GM12878 (cell line): ENCODE measurements around the gene GPRC5C. TPM values are rescaled to one million over a fixed set of nuclear protein-coding genes. Genes with fewer than 3 reads are reported as not detected.
"Not testable (repeated sequence)": the region's sequence is repeated elsewhere in the genome, so short reads cannot be mapped to it uniquely, and the experiment has no call there.

Experiments
- ATAC-seq: fragments of 200-7000 bp; cut with Tn5 transposase; 3 replicates; pipeline ENCODE4 v1.9.1; 2020; ENCODE audit warnings: mild to moderate bottlenecking, moderate library complexity
- BruUV-seq: library from RNA; stranded (reverse); fragments of 400-500 nt; replicated peaks from 2 replicates; lab custom pipeline; 2021; lab: Mats Ljungman, UMichigan
- CTCF ChIA-PET: fragments of 300-600 bp; sonication (Branson Sonifier 250); formaldehyde crosslinking; extraction: SDS; loops from one replicate; lab custom pipeline; 2021; ENCODE audit warnings: inconsistent platforms; lab: Yijun Ruan, JAX
- POLR2A ChIA-PET: fragments of 350-600 bp; formaldehyde crosslinking; extraction: SDS; loops from one replicate; lab custom pipeline; 2021; ENCODE audit warnings: inconsistent platforms; lab: Charles Lee
- RAD21 ChIA-PET: fragments of 300-600 bp; sonication (Branson Sonifier 250); formaldehyde crosslinking; loops from one replicate; lab custom pipeline; 2023; ENCODE audit warnings: antibody characterized with exemption; ENCODE audit not compliant: unreplicated experiment; lab: Charles Lee
- SMC1A ChIA-PET: fragments of 300-600 bp; sonication (Branson Sonifier 250); formaldehyde crosslinking; loops from one replicate; lab custom pipeline; 2023; ENCODE audit not compliant: unreplicated experiment, uncharacterized antibody; lab: Charles Lee
- DNase-seq: peaks from one replicate; pipeline ENCODE4 v3.0.0-alpha.2; 2011; ENCODE audit warnings: low read depth, low spot score
- FAIRE-seq: peaks from 3 replicates; lab custom pipeline; 2011; peaks lifted over from hg19 to GRCh38; lab: Jason Lieb, UNC
- H2AFZ ChIP-seq: 2 replicates; pipeline ENCODE4 v1.6.0; 2011; ENCODE audit warnings: low read depth, low read length, control low read depth; ENCODE audit not compliant: control insufficient read depth
- H3K27ac ChIP-seq: 2 replicates; pipeline ENCODE4 v1.5.1; 2011; ENCODE audit warnings: control low read depth; ENCODE audit not compliant: control insufficient read depth, insufficient read depth
- H3K27me3 ChIP-seq, 2 experiments: replicated peaks in 1 of 2; 2 replicates each; pipeline versions ENCODE4 v1.6.0 to v1.6.1; 2011; ENCODE audit warnings: low read length in 1 of 2; ENCODE audit not compliant: control insufficient read depth in 2 of 2, insufficient read depth in 2 of 2
- H3K36me3 ChIP-seq, 2 experiments: 2 replicates each; pipeline ENCODE4 v1.5.1; 2011; ENCODE audit warnings: low read length in 1 of 2; ENCODE audit not compliant: control insufficient read depth in 2 of 2, insufficient read depth in 2 of 2
- H3K4me1 ChIP-seq: 2 replicates; pipeline ENCODE4 v1.6.1; 2011; ENCODE audit warnings: mild to moderate bottlenecking, low read length, moderate library complexity, mixed read lengths; ENCODE audit not compliant: control insufficient read depth, insufficient read depth
- H3K4me2 ChIP-seq: 2 replicates; pipeline ENCODE4 v1.6.0; 2011; ENCODE audit warnings: control low read depth; ENCODE audit not compliant: control insufficient read depth, insufficient read depth
- H3K4me3 ChIP-seq: fragments of 200-600 bp; sonication (generic); 2 replicates; pipeline ENCODE4 v1.5.1; 2016
- H3K79me2 ChIP-seq: 2 replicates; pipeline ENCODE4 v1.6.0; 2011; ENCODE audit warnings: low read length; ENCODE audit not compliant: control insufficient read depth, insufficient read depth
- H3K9ac ChIP-seq: 2 replicates; pipeline ENCODE4 v1.8.0; 2011; ENCODE audit warnings: low read length, control low read depth, mixed read lengths; ENCODE audit not compliant: control insufficient read depth, insufficient read depth
- H3K9me3 ChIP-seq: replicated peaks from 3 replicates; pipeline ENCODE4 v1.5.1; 2011; ENCODE audit warnings: mild to moderate bottlenecking, low read length; ENCODE audit not compliant: control insufficient read depth, insufficient read depth
- H4K20me1 ChIP-seq: 2 replicates; pipeline ENCODE4 v1.6.0; 2011; ENCODE audit not compliant: control insufficient read depth, insufficient read depth
- ETV6 ChIP-seq, 2 experiments: fragments of 450-650 bp in 1 of 2; IDR thresholded peaks in 1 of 2; conservative IDR thresholded peaks in 1 of 2; 2 replicates each; pipeline ENCODE4 v1.6.1; 2014; ENCODE audit warnings: antibody characterized with exemption in 1 of 2, borderline replicate concordance in 1 of 2, low read depth in 1 of 2, mild to moderate bottlenecking in 1 of 2, moderate library complexity in 1 of 2
- IRF4 ChIP-seq: IDR thresholded peaks from 2 replicates; pipeline ENCODE4 v1.6.1; 2011; ENCODE audit warnings: low read depth, low read length
- NR2F1 ChIP-seq: fragments of 450-650 bp; conservative IDR thresholded peaks from 2 replicates; pipeline ENCODE4 v1.6.1; 2017; ENCODE audit warnings: mild to moderate bottlenecking
- ZBED1 ChIP-seq: IDR thresholded peaks from 2 replicates; pipeline ENCODE4 v1.6.1; 2016; ENCODE audit warnings: borderline replicate concordance
- ZNF384 ChIP-seq: IDR thresholded peaks from 2 replicates; pipeline ENCODE4 v1.6.1; 2012; ENCODE audit warnings: low read depth, mild to moderate bottlenecking, low read length, improper control_type of control experiment, borderline replicate concordance
- WGBS: methylation state at CpG from one replicate; pipeline ENCODE4 v1.1.6; 2016; ENCODE audit warnings: low lambda C conversion rate; ENCODE audit not compliant: insufficient replicate concordance, insufficient coverage; ENCODE audit errors: missing lambda C conversion rate; 5-methylcytosine and 5-hydroxymethylcytosine counted together
- in situ Hi-C: fragments of 300-500 bp; cut with MboI; formaldehyde crosslinking; loops from 9 replicates; pipeline ENCODE4 v1.14.3; 2018; ENCODE audit warnings: mixed read lengths
- intact Hi-C: fragments of 100-400 bp; cut with micrococcal nuclease; formaldehyde crosslinking; loops from one replicate; pipeline ENCODE4 v1.14.2; 2022; ENCODE audit not compliant: unreplicated experiment
- polyA plus RNA-seq, 11 experiments: library from polyadenylated mRNA; depleted of rRNA in 4 of 11; unstranded in 6 of 11; stranded (reverse) in 5 of 11; fragments of >200 nt; fragmentation: Nextera tagmentation in 4 of 11; fragmentation: Illumina TruSeq in 1 of 11; extraction: Ambion mirVana in 4 of 11; extraction: Trizol in 1 of 11; gene quantifications; 1 replicate in 1 of 11; 2 replicates in 10 of 11; pipeline versions ENCODE4 v1.2.1 to v1.2.3, GENCODE V29; 2011 to 2016; ENCODE audit warnings: inconsistent platforms in 2 of 11, missing spikeins in 2 of 11, low read depth in 1 of 11
- total RNA-seq, 4 experiments: library from RNA; depleted of rRNA in 3 of 4; stranded (reverse); fragments of >200 nt in 3 of 4; fragmentation: Illumina TruSeq in 1 of 4; extraction: Trizol in 1 of 4; gene quantifications; 2 replicates each; pipeline versions ENCODE4 v1.2.1 to v1.2.3, GENCODE V29; 2013 to 2021
- TF ChIP-seq, protein P1 (sequence below): fragments of 450-650 bp; IDR thresholded peaks from 2 replicates; pipeline ENCODE4 v1.6.1; 2016; ENCODE audit warnings: mild to moderate bottlenecking, moderate library complexity, borderline replicate concordance

GPRC5C gene
- total and polyA plus RNA-seq, 10 of the 15 experiments (the other 5 are each of a cell fraction or from before 2014, with no cell fraction given): 0.04 to 1.3 (median 0.36) TPM; not detected in 2

GRCh38 chr17:74404789-74405188 lies 27.1 kb upstream of the GPRC5C start:
- H2AFZ ChIP-seq: no peak overlapping the region
- in situ Hi-C loops (no loop called here), intact Hi-C loops (no loop called here)
- no peak overlapping the region for H3K4me3 ChIP-seq
- no peak overlapping the region for H3K27ac ChIP-seq
- ATAC-seq (no peak), DNase-seq (no peak), FAIRE-seq (no peak)
- TF ChIP-seq, protein P1, sequence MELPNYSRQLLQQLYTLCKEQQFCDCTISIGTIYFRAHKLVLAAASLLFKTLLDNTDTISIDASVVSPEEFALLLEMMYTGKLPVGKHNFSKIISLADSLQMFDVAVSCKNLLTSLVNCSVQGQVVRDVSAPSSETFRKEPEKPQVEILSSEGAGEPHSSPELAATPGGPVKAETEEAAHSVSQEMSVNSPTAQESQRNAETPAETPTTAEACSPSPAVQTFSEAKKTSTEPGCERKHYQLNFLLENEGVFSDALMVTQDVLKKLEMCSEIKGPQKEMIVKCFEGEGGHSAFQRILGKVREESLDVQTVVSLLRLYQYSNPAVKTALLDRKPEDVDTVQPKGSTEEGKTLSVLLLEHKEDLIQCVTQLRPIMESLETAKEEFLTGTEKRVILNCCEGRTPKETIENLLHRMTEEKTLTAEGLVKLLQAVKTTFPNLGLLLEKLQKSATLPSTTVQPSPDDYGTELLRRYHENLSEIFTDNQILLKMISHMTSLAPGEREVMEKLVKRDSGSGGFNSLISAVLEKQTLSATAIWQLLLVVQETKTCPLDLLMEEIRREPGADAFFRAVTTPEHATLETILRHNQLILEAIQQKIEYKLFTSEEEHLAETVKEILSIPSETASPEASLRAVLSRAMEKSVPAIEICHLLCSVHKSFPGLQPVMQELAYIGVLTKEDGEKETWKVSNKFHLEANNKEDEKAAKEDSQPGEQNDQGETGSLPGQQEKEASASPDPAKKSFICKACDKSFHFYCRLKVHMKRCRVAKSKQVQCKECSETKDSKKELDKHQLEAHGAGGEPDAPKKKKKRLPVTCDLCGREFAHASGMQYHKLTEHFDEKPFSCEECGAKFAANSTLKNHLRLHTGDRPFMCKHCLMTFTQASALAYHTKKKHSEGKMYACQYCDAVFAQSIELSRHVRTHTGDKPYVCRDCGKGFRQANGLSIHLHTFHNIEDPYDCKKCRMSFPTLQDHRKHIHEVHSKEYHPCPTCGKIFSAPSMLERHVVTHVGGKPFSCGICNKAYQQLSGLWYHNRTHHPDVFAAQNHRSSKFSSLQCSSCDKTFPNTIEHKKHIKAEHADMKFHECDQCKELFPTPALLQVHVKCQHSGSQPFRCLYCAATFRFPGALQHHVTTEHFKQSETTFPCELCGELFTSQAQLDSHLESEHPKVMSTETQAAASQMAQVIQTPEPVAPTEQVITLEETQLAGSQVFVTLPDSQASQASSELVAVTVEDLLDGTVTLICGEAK: peak; percentile 78
- TF ChIP-seq ZNF384 (no peak), ZBED1 (no peak), NR2F1 (no peak), ETV6 (conservative IDR thresholded peaks at IDR 0.05 in 1 of 2, IDR thresholded peaks at IDR 0.05 in 1 of 2; ENCODE audit: borderline replicate concordance in 1 of 2, low read depth in 1 of 2) (no peak), IRF4 (no peak)
- no peaks in the 10 kb centered on the region for H3K79me2 ChIP-seq
- no peaks in the 10 kb centered on the region for H4K20me1 ChIP-seq
- WGBS: 4% methylated on average over 6 of the region's 6 CpGs
- no peaks in the 10 kb centered on the region for H3K36me3 ChIP-seq
- no peaks in the 10 kb centered on the region for H3K4me1 ChIP-seq
- H3K9ac ChIP-seq: no peak overlapping the region
- H3K27me3 ChIP-seq: no peaks in the 10 kb centered on the region; a peak in 1 of 4 replicates
- no peak overlapping the region for H3K4me2 ChIP-seq
- H3K9me3 ChIP-seq: no peaks in the 10 kb centered on the region
- BruUV-seq: no TSS peak
- ChIA-PET SMC1A (interaction anchor here (1.4 kb wide), 1 partner anchor 12 kb away, joined by 3 read pairs; no protein-coding TSS in a partner anchor), POLR2A (no interaction called here), CTCF (interaction anchor here (1.0 kb wide), 2 partner anchors 26 to 36 kb away, joined by 3 to 6 read pairs; no protein-coding TSS in a partner anchor), RAD21 (no interaction called here)

DNA sequence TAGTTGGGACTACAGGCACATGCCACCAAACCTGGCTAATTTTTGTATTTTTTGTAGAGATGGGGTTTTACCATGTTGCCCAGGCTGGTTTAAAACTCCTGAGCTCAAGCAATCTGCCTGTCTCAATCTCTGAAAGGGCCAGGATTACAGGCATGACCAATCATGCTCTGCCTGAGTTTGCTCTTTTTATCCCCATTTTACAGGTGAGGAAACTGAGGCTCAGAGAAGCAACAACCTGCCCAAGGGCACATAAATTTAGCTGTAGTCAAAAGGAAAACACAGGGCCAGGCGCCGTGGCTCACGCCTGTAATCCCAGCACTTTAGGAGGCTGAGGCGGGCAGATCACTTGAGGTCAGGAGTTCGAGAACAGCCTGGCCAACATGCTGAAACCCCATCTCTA lies 26.6 kb upstream of the GPRC5C start:
- H3K36me3 ChIP-seq, H3K9ac ChIP-seq, H3K4me2 ChIP-seq, H4K20me1 ChIP-seq, in situ Hi-C loops, intact Hi-C loops, H3K27me3 ChIP-seq, RAD21 ChIA-PET, FAIRE-seq, BruUV-seq, DNase-seq, H3K79me2 ChIP-seq, ATAC-seq, H2AFZ ChIP-seq, H3K4me3 ChIP-seq, H3K9me3 ChIP-seq, POLR2A ChIA-PET, H3K27ac ChIP-seq, H3K4me1 ChIP-seq: not testable (repeated sequence)
- ChIA-PET SMC1A (interaction anchor here (0.8 to 1.4 kb wide), 2 partner anchors 11 to 39 kb away, joined by 3 read pairs; no protein-coding TSS in a partner anchor), CTCF (interaction anchor here (1.0 to 1.5 kb wide), 2 partner anchors 26 to 36 kb away, joined by 3 read pairs; no protein-coding TSS in a partner anchor)
- WGBS: 33% methylated on average over 5 of the region's 5 CpGs
